ENCODE results near the gene TDP2. TPM values are rescaled to one million over a fixed set of nuclear protein-coding genes. Genes with fewer than 3 reads are reported as not detected.

TDP2 gene
- total RNA-seq, 4 donors from 2014 or later = 32.4 to 40.2 (median 36.3) TPM

DNA sequence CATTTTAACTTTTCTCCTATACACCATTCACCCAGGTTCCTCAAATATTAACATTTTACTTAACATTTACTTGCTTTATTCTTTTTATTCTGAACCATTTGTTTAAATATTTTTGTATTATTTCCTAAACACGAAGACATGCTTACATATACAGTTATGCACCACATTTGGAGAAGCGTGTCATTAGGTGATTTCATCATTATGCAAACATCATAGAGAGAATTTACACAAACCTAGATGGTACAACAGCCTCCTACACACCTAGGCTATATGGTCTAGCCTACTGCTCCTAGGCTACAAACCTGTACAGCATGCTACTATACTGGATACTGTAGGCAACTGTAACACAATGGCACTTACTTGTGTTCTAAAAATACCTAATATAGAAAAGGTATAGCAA lies 6.6 kb downstream of the TDP2 start:
- Histone ChIP-seq H3K4me1 (peaks cover 0 to under 1% of the 10 kb centered on the region in 2 donors), H3K9me3 (no peaks in the 10 kb centered on the region), H3K27me3 (no peaks in the 10 kb centered on the region), H3K27ac (no peak overlapping the region), H3K4me3 (no peak overlapping the region), H3K36me3 (no peaks in the 10 kb centered on the region)
- intact Hi-C loops (cut with DNase I; ENCODE audit: low total_unique reads) = no loop called here
- no peak for DNase-seq
- no peak for TF ChIP-seq POLR2A (IDR thresholded peaks at IDR 0.05)
- TF ChIP-seq, protein P1, sequence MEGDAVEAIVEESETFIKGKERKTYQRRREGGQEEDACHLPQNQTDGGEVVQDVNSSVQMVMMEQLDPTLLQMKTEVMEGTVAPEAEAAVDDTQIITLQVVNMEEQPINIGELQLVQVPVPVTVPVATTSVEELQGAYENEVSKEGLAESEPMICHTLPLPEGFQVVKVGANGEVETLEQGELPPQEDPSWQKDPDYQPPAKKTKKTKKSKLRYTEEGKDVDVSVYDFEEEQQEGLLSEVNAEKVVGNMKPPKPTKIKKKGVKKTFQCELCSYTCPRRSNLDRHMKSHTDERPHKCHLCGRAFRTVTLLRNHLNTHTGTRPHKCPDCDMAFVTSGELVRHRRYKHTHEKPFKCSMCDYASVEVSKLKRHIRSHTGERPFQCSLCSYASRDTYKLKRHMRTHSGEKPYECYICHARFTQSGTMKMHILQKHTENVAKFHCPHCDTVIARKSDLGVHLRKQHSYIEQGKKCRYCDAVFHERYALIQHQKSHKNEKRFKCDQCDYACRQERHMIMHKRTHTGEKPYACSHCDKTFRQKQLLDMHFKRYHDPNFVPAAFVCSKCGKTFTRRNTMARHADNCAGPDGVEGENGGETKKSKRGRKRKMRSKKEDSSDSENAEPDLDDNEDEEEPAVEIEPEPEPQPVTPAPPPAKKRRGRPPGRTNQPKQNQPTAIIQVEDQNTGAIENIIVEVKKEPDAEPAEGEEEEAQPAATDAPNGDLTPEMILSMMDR (IDR thresholded peaks at IDR 0.05) = no peak

DNA sequence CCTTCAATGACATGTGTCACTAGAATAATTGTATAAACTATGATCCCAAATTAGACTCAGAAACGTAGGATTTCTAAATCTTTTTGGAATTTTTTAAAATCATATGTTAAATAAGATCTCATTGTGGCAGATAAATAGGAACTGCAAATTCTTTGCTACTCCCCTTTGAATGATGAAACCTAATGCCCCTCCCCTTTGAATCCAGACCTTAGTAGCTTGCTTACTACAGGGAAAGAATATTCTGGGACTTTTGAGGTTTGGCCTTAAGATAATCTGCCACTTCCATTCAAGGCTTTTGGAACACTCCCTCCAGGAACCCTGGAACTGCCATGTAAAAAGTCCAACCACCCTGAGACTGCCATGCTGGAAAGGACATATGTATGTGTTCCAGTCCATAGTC lies 7.1 kb downstream of the TDP2 start:
- DNase-seq = no peak
- Histone ChIP-seq H3K4me1 (no peaks in the 10 kb centered on the region), H3K9me3 (no peaks in the 10 kb centered on the region), H3K36me3 (no peaks in the 10 kb centered on the region), H3K27ac (no peak overlapping the region), H3K4me3 (no peak overlapping the region), H3K27me3 (no peaks in the 10 kb centered on the region)
- intact Hi-C loops (cut with DNase I; ENCODE audit: low total_unique reads) = no loop called here
- no peak for TF ChIP-seq POLR2A (IDR thresholded peaks at IDR 0.05)
- TF ChIP-seq, protein P1 (IDR thresholded peaks at IDR 0.05) = no peak

DNA sequence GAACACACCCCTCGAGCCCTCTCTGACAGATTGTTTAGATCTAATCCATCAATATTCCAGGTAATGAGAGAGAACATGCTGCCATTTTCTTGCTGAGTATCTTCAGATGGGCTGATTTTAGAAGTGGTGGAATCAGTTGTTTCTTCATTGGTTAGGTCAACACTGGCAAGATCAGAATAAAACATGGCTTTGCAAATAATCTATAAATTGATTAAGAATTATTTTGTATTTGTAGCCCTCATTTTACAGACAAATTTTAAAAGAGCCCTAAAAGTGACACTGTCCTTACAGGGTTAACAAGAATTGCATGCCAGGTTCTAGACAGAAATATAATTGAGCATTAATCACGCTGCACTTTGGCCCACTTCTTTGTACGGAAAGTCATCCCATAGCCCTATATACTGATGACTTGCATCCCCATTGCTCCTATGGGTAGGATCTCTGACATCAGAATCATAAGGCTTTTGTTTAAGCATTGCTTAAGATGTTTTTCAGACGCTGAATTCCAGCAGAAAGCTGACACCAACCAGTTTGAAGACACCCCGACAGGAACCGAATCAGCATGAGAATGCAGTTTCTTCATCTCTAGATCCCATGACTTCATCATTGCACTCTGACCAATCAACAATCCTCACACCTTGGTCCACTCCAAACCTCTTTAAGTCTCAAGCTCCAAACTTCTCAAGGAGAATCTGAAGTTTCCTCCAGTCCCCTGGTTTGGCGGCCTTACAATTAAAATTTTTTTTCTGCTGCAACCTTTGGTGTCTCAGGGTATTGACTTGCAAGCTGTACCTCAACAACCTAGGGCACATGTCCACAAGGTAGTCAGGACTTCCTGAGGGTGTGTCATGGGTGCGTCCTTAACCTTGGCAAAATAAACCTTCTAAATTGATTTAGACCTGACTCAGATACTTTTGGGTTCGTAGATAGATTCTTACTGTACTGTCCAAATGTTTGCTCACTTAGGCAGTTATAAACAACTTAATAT lies 7.8 kb downstream of the TDP2 start:
- no peak for DNase-seq
- Histone ChIP-seq H3K27ac (no peak overlapping the region), H3K9me3 (no peaks in the 10 kb centered on the region), H3K4me3 (no peak overlapping the region), H3K36me3 (no peaks in the 10 kb centered on the region), H3K27me3 (no peaks in the 10 kb centered on the region), H3K4me1 (no peaks in the 10 kb centered on the region)
- TF ChIP-seq POLR2A (IDR thresholded peaks at IDR 0.05) = no peak
- TF ChIP-seq, protein P1 (IDR thresholded peaks at IDR 0.05) = no peak
- intact Hi-C loops (cut with DNase I; ENCODE audit: low total_unique reads) = no loop called here

DNA sequence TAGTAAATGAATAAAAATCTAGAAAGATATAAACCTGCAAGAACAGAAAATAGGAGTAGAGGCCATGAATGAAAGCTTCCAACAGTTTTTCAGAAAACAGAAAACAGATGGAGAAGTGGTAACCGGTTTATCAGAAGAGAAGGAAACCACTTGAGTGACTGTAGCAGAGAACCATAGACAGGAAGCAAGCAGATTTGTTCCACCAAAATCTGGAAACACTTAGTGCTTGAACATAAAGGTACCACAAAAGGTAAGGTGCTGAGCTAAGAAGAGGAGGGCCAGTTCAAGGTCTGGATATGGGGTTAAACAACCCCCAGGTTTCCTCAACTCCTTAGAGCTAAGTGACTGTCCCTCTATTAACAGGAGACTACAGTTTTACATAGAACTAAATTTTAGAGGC lies 11.5 kb downstream of the TDP2 start:
- H3K9me3 ChIP-seq = no peaks in the 10 kb centered on the region
- H3K4me1 ChIP-seq = no peaks in the 10 kb centered on the region
- H3K27ac ChIP-seq = no peak overlapping the region
- H3K27me3 ChIP-seq = no peaks in the 10 kb centered on the region
- H3K36me3 ChIP-seq = no peaks in the 10 kb centered on the region
- TF ChIP-seq POLR2A (IDR thresholded peaks at IDR 0.05) = no peak
- TF ChIP-seq, protein P1 (IDR thresholded peaks at IDR 0.05) = no peak
- DNase-seq = no peak
- intact Hi-C loops (cut with DNase I; ENCODE audit: low total_unique reads) = no loop called here
- H3K4me3 ChIP-seq = no peak overlapping the region

DNA sequence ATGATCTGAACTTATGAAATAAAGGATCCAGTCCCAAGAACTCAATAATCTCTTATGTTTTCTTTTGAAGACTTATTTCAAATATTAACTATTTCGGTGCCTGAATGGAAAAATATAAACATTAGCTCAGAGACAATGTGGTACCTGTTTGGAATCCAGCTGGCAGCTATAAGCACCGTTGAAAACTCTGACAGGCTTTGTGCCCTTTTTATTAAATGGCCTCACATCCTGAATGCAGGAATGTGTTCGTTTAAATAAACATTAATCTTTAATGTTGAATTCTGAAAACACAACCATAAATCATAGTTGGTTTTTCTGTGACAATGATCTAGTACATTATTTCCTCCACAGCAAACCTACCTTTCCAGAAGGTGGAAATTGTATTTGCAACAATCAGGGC lies 16.3 kb downstream of the TDP2 start:
- no peak for TF ChIP-seq POLR2A (IDR thresholded peaks at IDR 0.05)
- TF ChIP-seq, protein P1 (IDR thresholded peaks at IDR 0.05) = no peak
- Histone ChIP-seq H3K4me1 (peaks cover 0 to under 1% of the 10 kb centered on the region in 2 donors), H3K27me3 (no peaks in the 10 kb centered on the region), H3K36me3 (no peaks in the 10 kb centered on the region), H3K27ac (no peak overlapping the region), H3K9me3 (no peaks in the 10 kb centered on the region), H3K4me3 (no peak overlapping the region)
- no peak for DNase-seq
- intact Hi-C loops (cut with DNase I; ENCODE audit: low total_unique reads) = no loop called here
